GM12878 (cell line): ENCODE results near the gene GPR63. TPM values are rescaled to one million over a fixed set of nuclear protein-coding genes. Genes with fewer than 3 reads are reported as not detected.
"Not testable (repeated sequence)": the region's sequence is repeated elsewhere in the genome, so short reads cannot be mapped to it uniquely, and the experiment has no call there.

Experiments
- ATAC-seq: fragments of 200-7000 bp; cut with Tn5 transposase; 3 replicates; pipeline ENCODE4 v1.9.1; 2020; ENCODE audit warnings: mild to moderate bottlenecking, moderate library complexity
- BruUV-seq: library from RNA; stranded (reverse); fragments of 400-500 nt; replicated peaks from 2 replicates; lab custom pipeline; 2021; lab: Mats Ljungman, UMichigan
- CTCF ChIA-PET: fragments of 300-600 bp; sonication (Branson Sonifier 250); formaldehyde crosslinking; extraction: SDS; loops from one replicate; lab custom pipeline; 2021; ENCODE audit warnings: inconsistent platforms; lab: Yijun Ruan, JAX
- POLR2A ChIA-PET: fragments of 350-600 bp; formaldehyde crosslinking; extraction: SDS; loops from one replicate; lab custom pipeline; 2021; ENCODE audit warnings: inconsistent platforms; lab: Charles Lee
- RAD21 ChIA-PET: fragments of 300-600 bp; sonication (Branson Sonifier 250); formaldehyde crosslinking; loops from one replicate; lab custom pipeline; 2023; ENCODE audit warnings: antibody characterized with exemption; ENCODE audit not compliant: unreplicated experiment; lab: Charles Lee
- SMC1A ChIA-PET: fragments of 300-600 bp; sonication (Branson Sonifier 250); formaldehyde crosslinking; loops from one replicate; lab custom pipeline; 2023; ENCODE audit not compliant: unreplicated experiment, uncharacterized antibody; lab: Charles Lee
- DNase-seq: peaks from one replicate; pipeline ENCODE4 v3.0.0-alpha.2; 2011; ENCODE audit warnings: low read depth, low spot score
- FAIRE-seq: peaks from 3 replicates; lab custom pipeline; 2011; peaks lifted over from hg19 to GRCh38; lab: Jason Lieb, UNC
- H2AFZ ChIP-seq: 2 replicates; pipeline ENCODE4 v1.6.0; 2011; ENCODE audit warnings: low read depth, low read length, control low read depth; ENCODE audit not compliant: control insufficient read depth
- H3K27ac ChIP-seq: 2 replicates; pipeline ENCODE4 v1.5.1; 2011; ENCODE audit warnings: control low read depth; ENCODE audit not compliant: control insufficient read depth, insufficient read depth
- H3K27me3 ChIP-seq, 2 experiments: replicated peaks in 1 of 2; 2 replicates each; pipeline versions ENCODE4 v1.6.0 to v1.6.1; 2011; ENCODE audit warnings: low read length in 1 of 2; ENCODE audit not compliant: control insufficient read depth in 2 of 2, insufficient read depth in 2 of 2
- H3K36me3 ChIP-seq, 2 experiments: 2 replicates each; pipeline ENCODE4 v1.5.1; 2011; ENCODE audit warnings: low read length in 1 of 2; ENCODE audit not compliant: control insufficient read depth in 2 of 2, insufficient read depth in 2 of 2
- H3K4me1 ChIP-seq: 2 replicates; pipeline ENCODE4 v1.6.1; 2011; ENCODE audit warnings: mild to moderate bottlenecking, low read length, moderate library complexity, mixed read lengths; ENCODE audit not compliant: control insufficient read depth, insufficient read depth
- H3K4me2 ChIP-seq: 2 replicates; pipeline ENCODE4 v1.6.0; 2011; ENCODE audit warnings: control low read depth; ENCODE audit not compliant: control insufficient read depth, insufficient read depth
- H3K4me3 ChIP-seq: fragments of 200-600 bp; sonication (generic); 2 replicates; pipeline ENCODE4 v1.5.1; 2016
- H3K79me2 ChIP-seq: 2 replicates; pipeline ENCODE4 v1.6.0; 2011; ENCODE audit warnings: low read length; ENCODE audit not compliant: control insufficient read depth, insufficient read depth
- H3K9ac ChIP-seq: 2 replicates; pipeline ENCODE4 v1.8.0; 2011; ENCODE audit warnings: low read length, control low read depth, mixed read lengths; ENCODE audit not compliant: control insufficient read depth, insufficient read depth
- H3K9me3 ChIP-seq: replicated peaks from 3 replicates; pipeline ENCODE4 v1.5.1; 2011; ENCODE audit warnings: mild to moderate bottlenecking, low read length; ENCODE audit not compliant: control insufficient read depth, insufficient read depth
- H4K20me1 ChIP-seq: 2 replicates; pipeline ENCODE4 v1.6.0; 2011; ENCODE audit not compliant: control insufficient read depth, insufficient read depth
- ATF7 ChIP-seq: fragments of 450-650 bp; IDR thresholded peaks from 2 replicates; pipeline ENCODE4 v1.6.1; 2016; ENCODE audit warnings: low read depth, mild to moderate bottlenecking
- BHLHE40 ChIP-seq, 2 experiments: fragments of 450-650 bp in 1 of 2; IDR thresholded peaks; 2 replicates each; pipeline ENCODE4 v1.6.1; 2011 to 2017; ENCODE audit warnings: low read depth in 2 of 2, borderline replicate concordance in 1 of 2, improper control_type of control experiment in 1 of 2, low read length in 1 of 2, mild to moderate bottlenecking in 1 of 2
- FOS ChIP-seq: IDR thresholded peaks from 3 replicates; pipeline ENCODE4 v1.6.1; 2011; ENCODE audit warnings: borderline replicate concordance; ENCODE audit not compliant: insufficient read length; ENCODE audit errors: extremely low read depth
- NFYB ChIP-seq: IDR thresholded peaks from 2 replicates; pipeline ENCODE4 v1.6.1; 2011; ENCODE audit warnings: low read depth, mild to moderate bottlenecking, low read length, improper control_type of control experiment, moderate library complexity; ENCODE audit not compliant: insufficient read depth
- PAX5 ChIP-seq: IDR thresholded peaks from 2 replicates; pipeline ENCODE4 v1.6.1; 2011; ENCODE audit warnings: low read depth, low read length, borderline replicate concordance
- PKNOX1 ChIP-seq: fragments of 450-650 bp; IDR thresholded peaks from 2 replicates; pipeline ENCODE4 v1.6.1; 2016; ENCODE audit warnings: mild to moderate bottlenecking
- RAD51 ChIP-seq: fragments of 450-650 bp; IDR thresholded peaks from 2 replicates; pipeline ENCODE4 v1.6.1; 2016; ENCODE audit warnings: moderate library complexity, mild to moderate bottlenecking, inconsistent platforms
- RB1 ChIP-seq: fragments of 450-650 bp; formaldehyde crosslinking; IDR thresholded peaks from 2 replicates; pipeline ENCODE4 v1.6.1; 2017; ENCODE audit warnings: mild to moderate bottlenecking, borderline replicate concordance
- SIX5 ChIP-seq: IDR thresholded peaks from 2 replicates; pipeline ENCODE4 v1.6.1; 2011; ENCODE audit warnings: mild to moderate bottlenecking, low read depth, low read length, moderate library complexity; ENCODE audit not compliant: severe bottlenecking
- SRF ChIP-seq, 2 experiments: IDR thresholded peaks; 2 replicates each; pipeline ENCODE4 v1.6.1; 2011; ENCODE audit warnings: low read depth in 2 of 2, low read length in 2 of 2, mild to moderate bottlenecking in 1 of 2, moderate library complexity in 1 of 2
- ZNF384 ChIP-seq: IDR thresholded peaks from 2 replicates; pipeline ENCODE4 v1.6.1; 2012; ENCODE audit warnings: low read depth, mild to moderate bottlenecking, low read length, improper control_type of control experiment, borderline replicate concordance
- ZNF622 ChIP-seq: fragments of 450-650 bp; IDR thresholded peaks from 2 replicates; pipeline ENCODE4 v1.6.1; 2017; ENCODE audit warnings: mild to moderate bottlenecking, inconsistent platforms
- WGBS: methylation state at CpG from one replicate; pipeline ENCODE4 v1.1.6; 2016; ENCODE audit warnings: low lambda C conversion rate; ENCODE audit not compliant: insufficient replicate concordance, insufficient coverage; ENCODE audit errors: missing lambda C conversion rate; 5-methylcytosine and 5-hydroxymethylcytosine counted together
- in situ Hi-C: fragments of 300-500 bp; cut with MboI; formaldehyde crosslinking; loops from 9 replicates; pipeline ENCODE4 v1.14.3; 2018; ENCODE audit warnings: mixed read lengths
- intact Hi-C: fragments of 100-400 bp; cut with micrococcal nuclease; formaldehyde crosslinking; loops from one replicate; pipeline ENCODE4 v1.14.2; 2022; ENCODE audit not compliant: unreplicated experiment
- polyA plus RNA-seq, 11 experiments: library from polyadenylated mRNA; depleted of rRNA in 4 of 11; unstranded in 6 of 11; stranded (reverse) in 5 of 11; fragments of >200 nt; fragmentation: Nextera tagmentation in 4 of 11; fragmentation: Illumina TruSeq in 1 of 11; extraction: Ambion mirVana in 4 of 11; extraction: Trizol in 1 of 11; gene quantifications; 1 replicate in 1 of 11; 2 replicates in 10 of 11; pipeline versions ENCODE4 v1.2.1 to v1.2.3, GENCODE V29; 2011 to 2016; ENCODE audit warnings: inconsistent platforms in 2 of 11, missing spikeins in 2 of 11, low read depth in 1 of 11
- total RNA-seq, 4 experiments: library from RNA; depleted of rRNA in 3 of 4; stranded (reverse); fragments of >200 nt in 3 of 4; fragmentation: Illumina TruSeq in 1 of 4; extraction: Trizol in 1 of 4; gene quantifications; 2 replicates each; pipeline versions ENCODE4 v1.2.1 to v1.2.3, GENCODE V29; 2013 to 2021

GPR63 gene
- total and polyA plus RNA-seq, 10 of the 15 experiments (the other 5 are each of a cell fraction or from before 2014, with no cell fraction given), result 1.6 to 6.6 (median 3.5) TPM

GRCh38 chr6:96885187-96885631 is 47.9 kb upstream of the GPR63 start:
- TF ChIP-seq NFYB (0 out of 2 replicates have a peak, but pooled peaks have one; percentile 35), RAD51 (0 out of 2 replicates have a peak, but pooled peaks have one; percentile 35), ATF7 (0 out of 2 replicates have a peak, but pooled peaks have one; percentile 44), BHLHE40 (IDR thresholded peaks at IDR 0.05; ENCODE audit: borderline replicate concordance in 1 of 2, low read depth in 2 of 2, low read length in 1 of 2) (peak in 1 of 2 experiments; percentile 12; a peak in 1 of 4 replicates), ZNF384 (peak; percentile 69)
- ChIA-PET POLR2A (interaction anchor here (0.6 kb wide), 1 partner anchor 60 kb away, joined by 5 read pairs; no protein-coding TSS in a partner anchor), CTCF (interaction anchor here (0.8 to 2.4 kb wide), 3 partner anchors 9 to 13 kb away, joined by 4 to 9 read pairs (median 5); partner anchors contain the start of gene NDUFAF4), RAD21 (interaction anchor here (0.7 to 1.7 kb wide), 8 partner anchors 11 to 341 kb away, joined by 3 to 6 read pairs (median 4); no protein-coding TSS in a partner anchor), SMC1A (interaction anchor here (0.6 to 2.8 kb wide), 11 partner anchors 14 to 435 kb away, joined by 3 to 7 read pairs (median 3); no protein-coding TSS in a partner anchor)
- H3K36me3 ChIP-seq, DNase-seq, H3K4me1 ChIP-seq, H3K9ac ChIP-seq, H3K27me3 ChIP-seq, in situ Hi-C loops, H4K20me1 ChIP-seq, BruUV-seq, H3K27ac ChIP-seq, FAIRE-seq, H3K79me2 ChIP-seq, H3K9me3 ChIP-seq, intact Hi-C loops: not testable (repeated sequence)
- Histone ChIP-seq H3K4me3 (peak overlapping the region; percentile 30; the same call in 1 of the 2 replicates), H2AFZ (peak overlapping the region; percentile 89), H3K4me2 (peak overlapping the region; percentile 68; the same call in 1 of the 2 replicates)
- ATAC-seq, result peak; percentile 95
- WGBS, result 33% methylated on average over 3 of the region's 5 CpGs

GRCh38 chr6:96878143-96878542 is 40.9 kb upstream of the GPR63 start:
- DNase-seq, result no peak
- H3K79me2 ChIP-seq, result no peaks in the 10 kb centered on the region
- BruUV-seq, result no TSS peak
- H3K9ac ChIP-seq, result no peak overlapping the region
- TF ChIP-seq FOS, result no peak
- TF ChIP-seq ZNF622, result no peak
- TF ChIP-seq SRF (IDR thresholded peaks at IDR 0.05; ENCODE audit: low read depth in 2 of 2, low read length in 2 of 2), result no peak
- TF ChIP-seq PAX5, result no peak
- TF ChIP-seq RB1, result no peak
- no peak for TF ChIP-seq PKNOX1
- TF ChIP-seq SIX5, result no peak
- ChIA-PET SMC1A (interaction anchor here (0.9 to 1.6 kb wide), 3 partner anchors 8 to 182 kb away, joined by 3 read pairs; no protein-coding TSS in a partner anchor), CTCF (interaction anchor here (1.1 to 1.5 kb wide), 2 partner anchors 11 to 38 kb away, joined by 3 to 5 read pairs; no protein-coding TSS in a partner anchor), POLR2A (no interaction called here), RAD21 (interaction anchor here (0.7 kb wide), 1 partner anchor 300 kb away, joined by 3 read pairs; no protein-coding TSS in a partner anchor)
- H3K9me3 ChIP-seq, result no peaks in the 10 kb centered on the region
- no peaks in the 10 kb centered on the region for H3K36me3 ChIP-seq
- H2AFZ ChIP-seq, result no peak overlapping the region
- in situ Hi-C loops (no loop called here), intact Hi-C loops (no loop called here)
- no peak overlapping the region for H3K4me3 ChIP-seq
- no peak for FAIRE-seq
- H4K20me1 ChIP-seq, result no peaks in the 10 kb centered on the region
- no peak overlapping the region for H3K4me2 ChIP-seq
- no peaks in the 10 kb centered on the region for H3K4me1 ChIP-seq
- ATAC-seq, result no peak
- no peak overlapping the region for H3K27ac ChIP-seq
- H3K27me3 ChIP-seq, result no peaks in the 10 kb centered on the region
